Measurements from ENCODE around the gene DDX6. TPM values are rescaled to one million over a fixed set of nuclear protein-coding genes. Genes with fewer than 3 reads are reported as not detected.
"Not testable (repeated sequence)": the region's sequence is repeated elsewhere in the genome, so short reads cannot be mapped to it uniquely, and the experiment has no call there.

Gene DDX6
- total and polyA plus RNA-seq, 4 donors, result 11.3 to 98.4 (median 43.8) TPM

GRCh38 chr11:118740892-118741291 lies 50.1 kb downstream of the DDX6 start (continued):
- TF ChIP-seq REST (IDR thresholded peaks at IDR 0.05) (no peak), YY1 (IDR thresholded peaks at IDR 0.05) (no peak), RXRA (IDR thresholded peaks at IDR 0.05) (no peak), EGR1 (IDR thresholded peaks at IDR 0.05; ENCODE audit: low read depth in 2 of 2) (no peak), FOXA2 (IDR thresholded peaks at IDR 0.05) (no peak), SP1 (IDR thresholded peaks at IDR 0.05) (no peak), TAF1 (conservative IDR thresholded peaks at IDR 0.05) (no peak), HNF4A (conservative IDR thresholded peaks at IDR 0.05) (no peak), RAD21 (IDR thresholded peaks at IDR 0.05) (no peak), FOXA1 (IDR thresholded peaks at IDR 0.05) (no peak), GABPA (IDR thresholded peaks at IDR 0.05 in 1 of 2, conservative IDR thresholded peaks at IDR 0.05 in 1 of 2) (no peak), NR2F2 (IDR thresholded peaks at IDR 0.05) (no peak)

GRCh38 chr11:118735203-118735602 lies 55.8 kb downstream of the DDX6 start:
- H3K27me3 ChIP-seq (ENCODE audit: control insufficient read depth in 4 of 4, insufficient read depth in 4 of 4, low read length in 3 of 4), result no peaks in the 10 kb centered on the region
- H3K4me3 ChIP-seq (ENCODE audit: low read depth in 1 of 3, low read length in 3 of 3), result no peak overlapping the region
- no peaks in the 10 kb centered on the region for H3K9me3 ChIP-seq (ENCODE audit: control insufficient read depth in 4 of 4, low read length in 3 of 4)
- H3K36me3 ChIP-seq (ENCODE audit: control insufficient read depth in 4 of 4, insufficient read depth in 3 of 4, low read depth in 1 of 4, low read length in 3 of 4), result no peaks in the 10 kb centered on the region
- no peak for DNase-seq (ENCODE audit: low spot score)
- TF ChIP-seq ATF3 (IDR thresholded peaks at IDR 0.05) (no peak), HNF4G (IDR thresholded peaks at IDR 0.05) (no peak), ZBTB33 (IDR thresholded peaks at IDR 0.05) (no peak), EGR1 (IDR thresholded peaks at IDR 0.05; ENCODE audit: low read depth in 2 of 2) (no peak)
- no peak overlapping the region for H3K27ac ChIP-seq (ENCODE audit: low read depth in 1 of 2, low read length in 2 of 2)
- 91% methylated on average over 2 of the region's 2 CpGs for WGBS
- no peaks in the 10 kb centered on the region for H3K4me1 ChIP-seq (ENCODE audit: control insufficient read depth in 4 of 4, insufficient read depth in 4 of 4, low read length in 3 of 4)
- H3K9ac ChIP-seq (ENCODE audit: low read depth in 1 of 2, low read length in 2 of 2), result no peak overlapping the region

- H3K27ac ChIP-seq (ENCODE audit: low read depth in 1 of 2, low read length in 2 of 2), result no peak overlapping the region
- no peak overlapping the region for H3K9ac ChIP-seq (ENCODE audit: low read depth in 1 of 2, low read length in 2 of 2)
- no peaks in the 10 kb centered on the region for H3K9me3 ChIP-seq (ENCODE audit: control insufficient read depth in 4 of 4, low read length in 3 of 4)
- no peak overlapping the region for H3K4me3 ChIP-seq (ENCODE audit: low read depth in 1 of 3, low read length in 3 of 3)
- no peaks in the 10 kb centered on the region for H3K4me1 ChIP-seq (ENCODE audit: control insufficient read depth in 4 of 4, insufficient read depth in 4 of 4, low read length in 3 of 4)
- no peak for DNase-seq (ENCODE audit: low spot score)
- no peaks in the 10 kb centered on the region for H3K27me3 ChIP-seq (ENCODE audit: control insufficient read depth in 4 of 4, insufficient read depth in 4 of 4, low read length in 3 of 4)
- no peaks in the 10 kb centered on the region for H3K36me3 ChIP-seq (ENCODE audit: control insufficient read depth in 4 of 4, insufficient read depth in 3 of 4, low read depth in 1 of 4, low read length in 3 of 4)
- TF ChIP-seq FOXA1 (IDR thresholded peaks at IDR 0.05), result no peak
- no peak for TF ChIP-seq NR2F2 (IDR thresholded peaks at IDR 0.05)
- TF ChIP-seq CTCF (IDR thresholded peaks at IDR 0.05; ENCODE audit: low read depth, low read length, missing input control), result no peak
- TF ChIP-seq RAD21 (IDR thresholded peaks at IDR 0.05), result no peak
- TF ChIP-seq YY1 (IDR thresholded peaks at IDR 0.05), result no peak
- TF ChIP-seq HNF4G (IDR thresholded peaks at IDR 0.05), result no peak
- no peak for TF ChIP-seq TAF1 (conservative IDR thresholded peaks at IDR 0.05)
- TF ChIP-seq ATF3 (IDR thresholded peaks at IDR 0.05), result no peak
- no peak for TF ChIP-seq FOXA2 (IDR thresholded peaks at IDR 0.05)
- no peak for TF ChIP-seq SP1 (IDR thresholded peaks at IDR 0.05)
- TF ChIP-seq HNF4A (conservative IDR thresholded peaks at IDR 0.05), result no peak
- 59% methylated on average over 4 of the region's 4 CpGs for WGBS
Measured at GRCh38 chr11:118734031-118734430, 56.9 kb downstream of the DDX6 start.

- not testable (repeated sequence) for H3K9ac ChIP-seq (ENCODE audit: low read depth in 1 of 2, low read length in 2 of 2)
- 81% methylated on average over 4 of the region's 6 CpGs for WGBS
Measured at GRCh38 chr11:118729753-118730152, 61.2 kb downstream of the DDX6 start.

More at GRCh38 chr11:118729753-118730152, 61.2 kb downstream of the DDX6 start:
- DNase-seq (ENCODE audit: low spot score); H3K9me3 ChIP-seq (ENCODE audit: control insufficient read depth in 4 of 4, low read length in 3 of 4); H3K27me3 ChIP-seq (ENCODE audit: control insufficient read depth in 4 of 4, insufficient read depth in 4 of 4, low read length in 3 of 4); H3K4me3 ChIP-seq (ENCODE audit: low read depth in 1 of 3, low read length in 3 of 3); H3K36me3 ChIP-seq (ENCODE audit: control insufficient read depth in 4 of 4, insufficient read depth in 3 of 4, low read depth in 1 of 4, low read length in 3 of 4); H3K4me1 ChIP-seq (ENCODE audit: control insufficient read depth in 4 of 4, insufficient read depth in 4 of 4, low read length in 3 of 4); H3K27ac ChIP-seq (ENCODE audit: low read depth in 1 of 2, low read length in 2 of 2): not testable (repeated sequence)

Data from liver (tissue), 9 donors.